Measurements from ENCODE around the gene TMEM151B.
"Not testable (repeated sequence)": the region's sequence is repeated elsewhere in the genome, so short reads cannot be mapped to it uniquely, and the experiment has no call there.

Gene TMEM151B

DNA sequence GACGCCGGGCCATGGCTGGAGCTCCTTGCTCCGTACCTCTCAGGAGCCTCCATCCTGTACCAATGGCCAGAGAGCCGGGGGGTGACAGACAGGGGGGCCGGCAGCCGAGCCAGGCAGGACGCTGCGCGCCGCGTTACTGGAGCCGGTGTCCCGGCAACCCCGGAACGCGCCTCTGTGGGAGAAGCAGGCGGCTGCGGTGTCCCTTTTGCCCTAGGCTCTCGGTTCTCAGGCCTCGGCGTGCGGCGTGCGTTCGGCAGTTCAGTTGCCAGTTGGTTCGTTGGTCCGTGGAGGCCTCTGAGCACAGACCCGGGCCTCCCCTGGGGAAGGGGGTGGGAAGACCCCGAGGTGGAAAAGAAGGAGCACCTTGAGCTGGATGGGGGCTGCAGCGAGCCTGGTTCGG lies 72.2 kb downstream of the TMEM151B start, which contains the start of gene SPATS1:
TSS of gene SPATS1 (plus strand) at position 162 of the 400 bp plus-strand sequence. CDS start 446 bp downstream, outside the sequence.
- TF ChIP-seq, protein P1, sequence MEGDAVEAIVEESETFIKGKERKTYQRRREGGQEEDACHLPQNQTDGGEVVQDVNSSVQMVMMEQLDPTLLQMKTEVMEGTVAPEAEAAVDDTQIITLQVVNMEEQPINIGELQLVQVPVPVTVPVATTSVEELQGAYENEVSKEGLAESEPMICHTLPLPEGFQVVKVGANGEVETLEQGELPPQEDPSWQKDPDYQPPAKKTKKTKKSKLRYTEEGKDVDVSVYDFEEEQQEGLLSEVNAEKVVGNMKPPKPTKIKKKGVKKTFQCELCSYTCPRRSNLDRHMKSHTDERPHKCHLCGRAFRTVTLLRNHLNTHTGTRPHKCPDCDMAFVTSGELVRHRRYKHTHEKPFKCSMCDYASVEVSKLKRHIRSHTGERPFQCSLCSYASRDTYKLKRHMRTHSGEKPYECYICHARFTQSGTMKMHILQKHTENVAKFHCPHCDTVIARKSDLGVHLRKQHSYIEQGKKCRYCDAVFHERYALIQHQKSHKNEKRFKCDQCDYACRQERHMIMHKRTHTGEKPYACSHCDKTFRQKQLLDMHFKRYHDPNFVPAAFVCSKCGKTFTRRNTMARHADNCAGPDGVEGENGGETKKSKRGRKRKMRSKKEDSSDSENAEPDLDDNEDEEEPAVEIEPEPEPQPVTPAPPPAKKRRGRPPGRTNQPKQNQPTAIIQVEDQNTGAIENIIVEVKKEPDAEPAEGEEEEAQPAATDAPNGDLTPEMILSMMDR (IDR thresholded peaks at IDR 0.05; ENCODE audit: insufficient read depth, missing control alignments), result no peak
- FAIRE-seq, result no peak
- DNase-seq (ENCODE audit: insufficient read length, low spot score), result no peak

GRCh38 chr6:44346818-44347217 lies 76.6 kb downstream of the TMEM151B start:
- FAIRE-seq; DNase-seq (ENCODE audit: insufficient read length, low spot score): not testable (repeated sequence)

DNA sequence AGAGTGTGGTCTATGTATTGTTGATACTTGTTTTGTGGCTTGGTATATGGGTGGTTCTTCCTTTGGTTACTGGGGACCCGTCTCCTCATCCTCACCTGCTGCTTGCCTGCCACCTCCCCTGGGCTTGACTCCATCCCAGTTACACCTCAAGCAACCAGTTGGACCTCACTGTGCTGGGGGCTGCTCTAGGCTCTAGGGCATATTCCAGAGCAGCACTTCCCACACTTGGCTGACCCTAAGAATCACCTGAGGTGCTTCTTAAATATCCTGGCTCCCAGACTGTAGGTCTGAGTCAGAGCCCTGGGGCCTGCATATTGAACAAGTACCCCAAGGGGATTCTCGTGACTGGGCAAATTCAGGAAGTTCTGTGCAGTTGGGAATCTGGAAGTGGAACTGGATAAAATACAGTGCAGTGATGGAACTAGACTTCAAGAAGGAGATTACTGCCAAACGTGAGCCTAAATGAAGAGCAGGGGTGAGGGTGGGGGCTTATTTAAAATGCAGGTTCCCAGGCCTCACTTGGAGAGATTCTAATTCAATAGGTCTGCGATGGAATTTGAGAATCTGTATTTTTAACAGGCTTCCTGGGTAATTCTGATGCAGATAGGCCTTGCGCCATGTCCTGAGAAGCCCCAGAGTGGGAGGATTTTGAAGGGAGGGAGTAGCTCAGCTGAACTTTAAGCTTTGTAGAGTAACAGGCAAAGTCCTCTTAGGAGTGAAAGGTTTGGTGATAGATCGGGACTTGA lies 79.8 kb downstream of the TMEM151B start:
- FAIRE-seq (no peak), DNase-seq (ENCODE audit: insufficient read length, low spot score) (no peak)
- TF ChIP-seq, protein P1 (IDR thresholded peaks at IDR 0.05; ENCODE audit: insufficient read depth, missing control alignments), result no peak

- not testable (repeated sequence) for DNase-seq (ENCODE audit: insufficient read length, low spot score); FAIRE-seq
These were observed 80.4 kb downstream of the TMEM151B start for GRCh38 chr6:44350650-44350994.

DNA sequence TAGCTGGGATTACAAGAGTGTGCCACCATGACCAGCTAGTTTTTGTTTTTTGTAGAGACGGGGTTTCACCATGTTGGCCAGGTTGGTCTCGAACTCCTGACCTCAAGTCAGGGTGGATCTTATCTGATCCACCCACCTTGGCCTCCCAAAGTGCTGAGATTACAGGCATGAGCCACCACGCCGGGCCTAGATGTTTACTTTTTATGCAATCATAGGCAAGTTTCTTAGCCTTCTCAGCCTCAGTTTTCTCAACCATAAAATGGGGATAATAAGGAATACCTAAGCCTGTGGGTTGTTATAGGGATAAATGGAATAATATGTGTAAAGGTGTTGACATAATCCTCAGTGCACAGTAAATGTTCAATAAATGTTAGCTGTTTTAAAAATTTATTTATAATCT lies 82.0 kb downstream of the TMEM151B start:
- DNase-seq (ENCODE audit: insufficient read length, low spot score) (no peak), FAIRE-seq (no peak)
- TF ChIP-seq, protein P1 (IDR thresholded peaks at IDR 0.05; ENCODE audit: insufficient read depth, missing control alignments), result no peak

- DNase-seq (ENCODE audit: insufficient read length, low spot score), result no peak
- TF ChIP-seq, protein P1 (IDR thresholded peaks at IDR 0.05; ENCODE audit: insufficient read depth, missing control alignments), result no peak
- no peak for FAIRE-seq
These were observed 83.1 kb downstream of the TMEM151B start for GRCh38 chr6:44353336-44353735.

DNA sequence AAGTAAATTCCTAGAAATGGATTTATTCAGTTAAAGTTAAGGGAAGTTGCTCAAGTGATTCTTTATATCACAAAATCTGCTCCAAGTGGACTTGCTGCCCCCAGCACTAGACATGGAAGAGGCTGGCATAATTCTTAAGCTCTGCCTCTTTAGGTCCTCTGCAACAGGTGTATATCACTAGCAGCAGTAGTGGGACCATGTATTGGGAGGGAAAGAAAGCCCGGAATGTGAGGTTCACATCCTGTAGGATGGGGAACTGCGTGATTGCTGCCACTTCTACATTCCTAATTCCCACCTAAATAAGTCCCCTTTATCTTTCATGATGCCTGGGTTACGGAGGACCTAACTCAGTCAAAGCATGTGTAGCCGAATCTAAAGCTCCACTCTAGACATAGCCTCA lies 85.4 kb downstream of the TMEM151B start:
- TF ChIP-seq, protein P1 (IDR thresholded peaks at IDR 0.05; ENCODE audit: insufficient read depth, missing control alignments), result no peak
- DNase-seq (ENCODE audit: insufficient read length, low spot score) (no peak), FAIRE-seq (no peak)

DNA sequence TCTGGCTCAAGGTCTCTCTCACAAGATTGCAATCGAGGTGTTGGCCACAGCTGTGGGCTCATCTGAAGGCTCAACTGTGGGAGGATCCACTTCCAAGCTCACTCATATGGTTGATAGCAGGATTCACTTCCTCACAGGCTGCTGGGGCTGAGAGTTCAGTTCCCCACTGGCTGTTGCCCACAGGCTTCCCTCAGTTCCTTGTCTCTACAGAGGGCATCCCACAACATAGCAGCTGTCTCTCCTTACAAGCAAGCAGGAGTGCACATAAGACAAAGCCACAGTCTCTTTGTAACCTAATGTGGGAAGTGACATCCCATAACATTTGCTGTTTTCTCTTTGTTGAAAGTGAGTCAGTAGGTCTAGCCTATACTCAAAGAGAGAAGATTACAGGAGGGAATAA lies 86.2 kb downstream of the TMEM151B start:
- FAIRE-seq (no peak), DNase-seq (ENCODE audit: insufficient read length, low spot score) (no peak)
- TF ChIP-seq, protein P1 (IDR thresholded peaks at IDR 0.05; ENCODE audit: insufficient read depth, missing control alignments), result no peak
